ENCODE results near the gene TBXT. TPM values are rescaled to one million over a fixed set of nuclear protein-coding genes. Genes with fewer than 3 reads are reported as not detected.

TBXT gene
- not detected for total RNA-seq
- not detected for polyA plus RNA-seq
- long read RNA-seq, donor 1: 0 reads
- long read RNA-seq, donor 2: 0 reads
- long read RNA-seq, donor 3: 0 reads
- long read RNA-seq, donor 4: 0 reads
- long read RNA-seq, donor 5: 0 reads
- long read RNA-seq, donor 6: 0 reads
- long read RNA-seq, donor 7: 0 reads
- long read RNA-seq, donor 8: 0 reads
- long read RNA-seq, donor 9: 0 reads
- long read RNA-seq, donor 10: 0 reads

GRCh38 chr6:166167801-166168615 is at the start of gene TBXT:
Gene TBXT, minus strand, starts transcription at chr6:166167851. Its CDS starts 260 bp downstream, at chr6:166167591.
- Histone ChIP-seq H3K27me3 (peaks cover 22 to 100% (median 68%) of the 10 kb centered on the region in 3 donors), H3K36me3 (no peaks in the 10 kb centered on the region)
- 1 to 2% (median 1%) methylated on average over 22 to 79 of the region's 79 CpGs for WGBS, 5 donors

DNA sequence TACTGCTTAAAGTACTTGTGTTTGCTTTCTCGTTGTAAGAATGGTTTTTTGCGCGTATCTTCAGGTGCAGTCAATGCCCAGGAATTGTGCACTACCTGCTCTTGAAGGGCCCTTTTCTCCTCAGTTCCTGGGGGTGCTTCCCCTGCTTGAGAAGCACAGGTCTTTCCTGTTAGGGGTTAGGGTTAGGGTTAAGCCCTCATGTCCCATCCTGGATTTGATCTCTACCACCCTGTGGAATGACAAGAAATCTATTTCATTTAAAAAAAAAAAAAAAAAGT is 39.6 kb upstream of the TBXT start:
- Histone ChIP-seq H3K9me3 (peaks cover 0 to 6% (median 2%) of the 10 kb centered on the region in 4 donors), H3K4me1 (no peaks in the 10 kb centered on the region), H3K27me3 (no peaks in the 10 kb centered on the region), H3K27ac (no peak overlapping the region), H3K36me3 (no peaks in the 10 kb centered on the region), H3K4me3 (no peak overlapping the region)
- no peak for DNase-seq
- intact Hi-C loops (cut with DNase I; ENCODE audit: low total_unique reads): no loop called here
- TF ChIP-seq CTCF (IDR thresholded peaks at IDR 0.05) (no peak), POLR2AphosphoS5 (IDR thresholded peaks at IDR 0.05) (no peak), POLR2A (IDR thresholded peaks at IDR 0.05) (no peak), EP300 (IDR thresholded peaks at IDR 0.05) (no peak)
- 77 to 96% (median 85%) methylated on average over 3 of the region's 3 CpGs for WGBS, 5 donors

More at GRCh38 chr6:166167801-166168615, at the start of gene TBXT:
- peaks cover 25 to 46% (median 38%) of the 10 kb centered on the region in 4 donors for H3K4me1 ChIP-seq
- no peaks in the 10 kb centered on the region for H3K9me3 ChIP-seq
- peak in 1 of 2 donors; percentile 28 for DNase-seq
- no peak within 1 kb of the TSS for H3K27ac ChIP-seq
- intact Hi-C loops (cut with DNase I; ENCODE audit: low total_unique reads): no loop called here
- TF ChIP-seq POLR2A (IDR thresholded peaks at IDR 0.05) (no peak), CTCF (IDR thresholded peaks at IDR 0.05) (no peak), EP300 (IDR thresholded peaks at IDR 0.05) (no peak), POLR2AphosphoS5 (IDR thresholded peaks at IDR 0.05) (no peak)
- peak within 1 kb of the TSS; percentile 28 to 50 (median 39) for H3K4me3 ChIP-seq

GRCh38 chr6:166206510-166207283 is 39.0 kb upstream of the TBXT start:
- DNase-seq: no peak
- Histone ChIP-seq H3K27ac (no peak overlapping the region), H3K4me1 (no peaks in the 10 kb centered on the region), H3K4me3 (no peak overlapping the region), H3K9me3 (peaks cover 0 to 2% (median under 1%) of the 10 kb centered on the region in 4 donors), H3K36me3 (no peaks in the 10 kb centered on the region), H3K27me3 (no peaks in the 10 kb centered on the region)
- intact Hi-C loops (cut with DNase I; ENCODE audit: low total_unique reads): no loop called here
- 69 to 78% (median 74%) methylated on average over 8 of the region's 8 CpGs for WGBS, 5 donors
- no peak for TF ChIP-seq CTCF (IDR thresholded peaks at IDR 0.05)
- no peak for TF ChIP-seq POLR2AphosphoS5 (IDR thresholded peaks at IDR 0.05)
- TF ChIP-seq POLR2A (IDR thresholded peaks at IDR 0.05): no peak
- no peak for TF ChIP-seq EP300 (IDR thresholded peaks at IDR 0.05)

DNA sequence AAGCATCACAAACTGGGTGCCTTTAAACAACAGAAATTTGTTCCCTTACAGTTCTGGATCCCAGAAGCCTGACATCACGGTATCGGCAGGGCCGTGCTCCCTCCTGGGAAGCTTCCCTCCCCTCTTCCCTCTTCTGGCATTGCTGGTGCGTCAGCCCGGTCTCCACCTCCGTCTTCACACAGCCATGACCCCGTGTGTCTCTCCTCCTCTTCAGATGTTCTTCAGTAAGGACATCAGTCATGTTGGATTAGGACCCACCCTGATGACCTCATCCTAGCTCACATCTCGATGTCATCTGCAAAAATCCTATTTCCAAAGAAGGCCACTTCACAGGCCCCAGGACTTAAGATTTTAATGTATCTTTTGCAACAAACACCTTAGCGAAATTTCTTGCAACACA is 38.4 kb upstream of the TBXT start:
- H3K27me3 ChIP-seq: no peaks in the 10 kb centered on the region
- peak in 1 of 2 donors; percentile 30 for DNase-seq
- no peak overlapping the region for H3K4me3 ChIP-seq
- H3K9me3 ChIP-seq: no peaks in the 10 kb centered on the region
- no peaks in the 10 kb centered on the region for H3K36me3 ChIP-seq
- intact Hi-C loops (cut with DNase I; ENCODE audit: low total_unique reads): no loop called here
- 82 to 91% (median 89%) methylated on average over 9 of the region's 9 CpGs for WGBS, 5 donors
- no peak overlapping the region for H3K27ac ChIP-seq
- no peak for TF ChIP-seq POLR2AphosphoS5 (IDR thresholded peaks at IDR 0.05)
- TF ChIP-seq CTCF (IDR thresholded peaks at IDR 0.05): no peak
- TF ChIP-seq EP300 (IDR thresholded peaks at IDR 0.05): no peak
- TF ChIP-seq POLR2A (IDR thresholded peaks at IDR 0.05): no peak
- no peaks in the 10 kb centered on the region for H3K4me1 ChIP-seq

Measured in stomach (tissue), 19 donors.